Natural killer cell (primary cell): ENCODE measurements around the gene GGT6. TPM values are rescaled to one million over a fixed set of nuclear protein-coding genes. Genes with fewer than 3 reads are reported as not detected.
A peak's percentile ranks its signal among the peaks of the same experiment; 100 is the strongest.

ENCODE experiments used
- ATAC-seq, 3 donors: fragments of 150-1000 bp in 2 of 3; fragments of 200-7000 bp in 1 of 3; cut with Tn5 transposase; 1 replicate in 1 of 3; 2 replicates in 2 of 3; pipeline ENCODE4 v1.10.0; 2021; ENCODE audit warnings: mild to moderate bottlenecking in 2 of 3, moderate library complexity in 2 of 3
- DNase-seq, 2 donors: peaks; one replicate each; pipeline versions ENCODE4 v3.0.0 to v3.0.0-alpha.2; 2013 to 2021; ENCODE audit warnings: mixed read lengths in 1 of 2
- H3K27ac ChIP-seq: one replicate; pipeline ENCODE4 v1.5.1; 2013; ENCODE audit warnings: mild to moderate bottlenecking, low read length
- H3K27me3 ChIP-seq: one replicate; pipeline ENCODE4 v1.6.1; 2013; ENCODE audit warnings: low read length; ENCODE audit not compliant: control insufficient read depth, insufficient read depth
- H3K36me3 ChIP-seq: one replicate; pipeline ENCODE4 v1.6.1; 2013; ENCODE audit warnings: low read length; ENCODE audit not compliant: control insufficient read depth, insufficient read depth
- H3K4me1 ChIP-seq: one replicate; pipeline ENCODE4 v1.6.1; 2013; ENCODE audit warnings: low read length; ENCODE audit not compliant: control insufficient read depth, insufficient read depth
- H3K4me3 ChIP-seq: one replicate; pipeline ENCODE4 v1.5.1; 2013; ENCODE audit warnings: low read length
- H3K9me3 ChIP-seq: one replicate; pipeline ENCODE4 v1.6.1; 2013; ENCODE audit warnings: low read length; ENCODE audit not compliant: control insufficient read depth, insufficient read depth
- H3K27ac Mint-ChIP-seq, 2 donors: one replicate each; pipeline ENCODE4 v1.8.0; 2022; ENCODE audit warnings: mild to moderate bottlenecking in 2 of 2, mixed read lengths in 2 of 2, moderate library complexity in 1 of 2
- H3K27me3 Mint-ChIP-seq, 2 donors: one replicate each; pipeline ENCODE4 v1.8.0; 2022; ENCODE audit warnings: low read depth in 2 of 2, mixed read lengths in 2 of 2
- H3K36me3 Mint-ChIP-seq: one replicate; pipeline ENCODE4 v1.8.0; 2022; ENCODE audit warnings: mixed read lengths
- H3K4me1 Mint-ChIP-seq, 2 donors: one replicate each; pipeline ENCODE4 v1.8.0; 2022; ENCODE audit warnings: mixed read lengths in 2 of 2
- H3K4me3 Mint-ChIP-seq: one replicate; pipeline ENCODE4 v1.8.0; 2022; ENCODE audit warnings: mild to moderate bottlenecking, moderate library complexity, mixed read lengths
- H3K9me3 Mint-ChIP-seq, 2 donors: one replicate each; pipeline ENCODE4 v1.8.0; 2022; ENCODE audit warnings: mixed read lengths in 2 of 2
- WGBS: methylation state at CpG from one replicate; pipeline ENCODE4 v1.1.7; 2013; ENCODE audit warnings: missing lambda C conversion rate; ENCODE audit not compliant: insufficient coverage; 5-methylcytosine and 5-hydroxymethylcytosine counted together
- intact Hi-C: fragments of 100-400 bp; cut with micrococcal nuclease; formaldehyde crosslinking; loops from one replicate; pipeline ENCODE4 v1.14.2; 2022
- total RNA-seq, 4 donors: library from RNA; stranded (reverse); fragments of 120-200 nt in 1 of 4; gene quantifications; one replicate each; pipeline versions ENCODE4 v1.2.3 to v1.2.4, GENCODE V29; 2013 to 2022
- TF ChIP-seq, protein P1 (sequence below): fragments of 200-600 bp; IDR thresholded peaks from one replicate; pipeline ENCODE4 v1.8.0; 2022; ENCODE audit warnings: antibody characterized with exemption

The GGT6 gene
- total RNA-seq, 3 donors from 2014 or later (not counting 1 experiment from before 2014, with no cell fraction given) = not detected

- TF ChIP-seq, protein P1, sequence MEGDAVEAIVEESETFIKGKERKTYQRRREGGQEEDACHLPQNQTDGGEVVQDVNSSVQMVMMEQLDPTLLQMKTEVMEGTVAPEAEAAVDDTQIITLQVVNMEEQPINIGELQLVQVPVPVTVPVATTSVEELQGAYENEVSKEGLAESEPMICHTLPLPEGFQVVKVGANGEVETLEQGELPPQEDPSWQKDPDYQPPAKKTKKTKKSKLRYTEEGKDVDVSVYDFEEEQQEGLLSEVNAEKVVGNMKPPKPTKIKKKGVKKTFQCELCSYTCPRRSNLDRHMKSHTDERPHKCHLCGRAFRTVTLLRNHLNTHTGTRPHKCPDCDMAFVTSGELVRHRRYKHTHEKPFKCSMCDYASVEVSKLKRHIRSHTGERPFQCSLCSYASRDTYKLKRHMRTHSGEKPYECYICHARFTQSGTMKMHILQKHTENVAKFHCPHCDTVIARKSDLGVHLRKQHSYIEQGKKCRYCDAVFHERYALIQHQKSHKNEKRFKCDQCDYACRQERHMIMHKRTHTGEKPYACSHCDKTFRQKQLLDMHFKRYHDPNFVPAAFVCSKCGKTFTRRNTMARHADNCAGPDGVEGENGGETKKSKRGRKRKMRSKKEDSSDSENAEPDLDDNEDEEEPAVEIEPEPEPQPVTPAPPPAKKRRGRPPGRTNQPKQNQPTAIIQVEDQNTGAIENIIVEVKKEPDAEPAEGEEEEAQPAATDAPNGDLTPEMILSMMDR = no peak
- H3K4me3 Mint-ChIP-seq = no peak overlapping the region
- intact Hi-C loops = no loop called here
- peaks cover 0 to 4% of the 10 kb centered on the region in 2 donors for H3K4me1 Mint-ChIP-seq
- peaks cover 26 to 40% of the 10 kb centered on the region in 2 donors for H3K27me3 Mint-ChIP-seq
- ATAC-seq = no peak
- H3K36me3 Mint-ChIP-seq = no peaks in the 10 kb centered on the region
- no peak overlapping the region for H3K27ac Mint-ChIP-seq
- Histone ChIP-seq H3K27ac (no peak overlapping the region), H3K36me3 (no peaks in the 10 kb centered on the region), H3K4me1 (peaks cover 5% of the 10 kb centered on the region), H3K9me3 (no peaks in the 10 kb centered on the region), H3K27me3 (peaks cover 9% of the 10 kb centered on the region), H3K4me3 (no peak overlapping the region)
- no peak for DNase-seq
- WGBS = 90% methylated on average over 9 of the region's 9 CpGs
- no peaks in the 10 kb centered on the region for H3K9me3 Mint-ChIP-seq
These were observed 25.7 kb upstream of the GGT6 start for GRCh38 chr17:4586043-4586442.

- Mint-ChIP-seq H3K36me3 (no peaks in the 10 kb centered on the region), H3K9me3 (no peaks in the 10 kb centered on the region), H3K4me1 (peaks cover 0 to 4% of the 10 kb centered on the region in 2 donors), H3K4me3 (no peak overlapping the region), H3K27me3 (peaks cover 26 to 40% of the 10 kb centered on the region in 2 donors), H3K27ac (no peak overlapping the region)
- intact Hi-C loops = no loop called here
- Histone ChIP-seq H3K36me3 (no peaks in the 10 kb centered on the region), H3K27ac (no peak overlapping the region), H3K9me3 (no peaks in the 10 kb centered on the region), H3K27me3 (peaks cover 9% of the 10 kb centered on the region), H3K4me3 (no peak overlapping the region), H3K4me1 (peaks cover 5% of the 10 kb centered on the region)
- whole genome bisulfite sequencing = 89% methylated on average over 7 of the region's 7 CpGs
- TF ChIP-seq, protein P1 = no peak
- no peak for ATAC-seq
- no peak for DNase-seq
These were observed 25.2 kb upstream of the GGT6 start for GRCh38 chr17:4585638-4585994.

DNA sequence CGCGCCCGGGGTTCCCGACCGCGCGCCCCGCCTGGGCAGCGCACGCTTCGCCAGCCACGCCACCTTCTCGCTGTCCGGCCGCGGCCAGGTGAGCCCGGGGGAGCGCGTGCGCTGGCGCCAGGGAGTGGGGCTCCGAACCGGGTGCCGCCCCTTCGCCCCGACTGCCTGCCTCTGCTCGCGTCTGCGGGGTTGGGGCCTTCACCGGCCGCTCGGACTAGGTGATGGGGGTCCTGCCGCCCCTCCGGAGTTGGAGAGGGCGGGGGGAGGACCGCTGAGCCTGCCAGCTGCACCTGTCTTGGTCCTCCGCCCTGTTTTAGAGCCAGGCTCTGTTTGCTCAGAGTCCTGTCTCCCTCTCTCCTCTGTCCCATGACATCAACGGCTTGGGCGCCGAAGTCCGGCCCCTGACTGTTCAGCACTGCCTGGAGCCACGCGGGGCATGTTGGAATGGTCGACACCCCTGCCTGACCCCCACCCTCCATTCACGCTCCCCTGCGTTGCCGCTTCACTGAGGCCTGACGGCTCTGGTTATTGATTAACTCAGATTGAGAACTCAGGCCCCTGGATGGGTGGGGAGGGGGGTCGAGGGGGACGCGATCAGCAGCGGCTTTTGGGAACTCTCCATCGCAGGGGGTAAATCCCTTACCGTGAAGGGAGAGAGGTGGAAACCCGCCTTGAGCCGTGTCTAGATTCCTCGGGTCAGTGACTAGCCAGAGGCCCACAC is 24.7 kb upstream of the GGT6 start:
- no peaks in the 10 kb centered on the region for H3K9me3 ChIP-seq
- no peak overlapping the region for H3K27ac ChIP-seq
- no peaks in the 10 kb centered on the region for H3K36me3 ChIP-seq
- Mint-ChIP-seq H3K27ac (no peak overlapping the region), H3K9me3 (no peaks in the 10 kb centered on the region), H3K4me1 (peaks cover 0 to 4% of the 10 kb centered on the region in 2 donors), H3K36me3 (no peaks in the 10 kb centered on the region), H3K27me3 (peaks cover 26 to 35% of the 10 kb centered on the region in 2 donors), H3K4me3 (peak overlapping the region; percentile 49)
- H3K4me3 ChIP-seq = no peak overlapping the region
- 35% methylated on average over 56 of the region's 57 CpGs for WGBS
- peaks cover 9% of the 10 kb centered on the region for H3K27me3 ChIP-seq
- intact Hi-C loops = no loop called here
- ATAC-seq (no peak), DNase-seq (no peak)
- H3K4me1 ChIP-seq = peaks cover 5% of the 10 kb centered on the region
- TF ChIP-seq, protein P1 = no peak
